HG03457 (cell line): ENCODE results near the gene MRPS25.
"Not testable (repeated sequence)": the region's sequence is repeated elsewhere in the genome, so short reads cannot be mapped to it uniquely, and the experiment has no call there.

ENCODE experiments used
- ATAC-seq: cut with Tn5 transposase; IDR thresholded peaks from one replicate; pipeline ENCODE4 v1.9.1; 2021; ENCODE audit warnings: moderate number of reproducible peaks; ENCODE audit not compliant: unreplicated experiment

The MRPS25 gene

DNA sequence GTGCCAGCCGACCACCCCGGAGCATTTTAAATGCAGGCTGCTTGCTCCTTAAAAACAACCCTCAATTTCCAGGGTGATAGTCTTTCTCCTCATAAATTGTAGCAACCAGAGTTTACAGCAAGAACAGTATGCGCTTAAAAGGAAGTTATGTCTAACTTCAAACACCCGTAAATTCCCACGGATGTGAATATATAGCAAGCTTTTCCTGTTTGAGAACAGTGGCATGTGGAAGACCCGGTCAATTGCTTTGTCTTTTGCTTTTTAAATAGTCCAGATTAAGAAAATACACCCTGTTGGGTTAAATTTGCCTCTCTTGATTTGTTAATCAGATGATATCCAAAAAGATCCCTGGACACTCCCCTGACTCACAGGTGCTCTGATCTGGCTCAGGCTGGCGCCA, 20.8 kb downstream of the MRPS25 start:
- no peak for ATAC-seq

DNA sequence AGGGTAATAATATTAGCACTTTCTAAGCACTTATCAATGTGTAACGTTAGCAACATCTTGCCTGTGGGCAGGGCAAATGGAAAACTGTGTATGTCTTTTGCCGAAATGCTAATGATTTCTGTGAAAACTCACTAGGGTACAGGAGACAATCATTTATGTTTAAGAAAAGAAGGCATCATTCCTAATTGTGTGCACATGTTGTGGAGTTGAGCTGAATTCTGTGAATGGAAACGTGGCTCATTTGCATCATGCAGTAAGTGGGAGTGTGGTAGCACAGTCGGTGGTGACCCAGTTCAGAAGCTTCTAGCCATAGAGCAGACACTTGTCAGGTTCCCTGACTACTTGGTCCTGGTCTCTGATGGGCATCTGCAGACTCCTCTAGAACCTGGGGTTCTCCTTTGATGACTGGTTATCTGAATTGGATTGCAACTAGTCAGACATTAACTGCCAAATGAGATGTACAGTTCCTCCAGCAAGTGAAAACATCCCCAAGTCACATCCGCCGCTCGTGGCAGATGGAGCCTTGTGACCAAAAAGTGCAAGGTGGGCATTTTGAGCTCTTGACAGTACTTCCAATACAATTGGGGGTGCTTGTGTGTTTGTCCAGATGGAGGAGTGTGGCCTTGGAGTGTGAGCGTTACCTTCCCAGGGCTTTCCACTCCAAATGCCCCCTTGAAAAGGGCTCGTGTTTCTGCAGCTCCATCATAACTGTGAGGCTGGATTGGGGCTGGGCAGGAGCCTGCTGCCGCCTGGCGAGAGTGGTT, 21.5 kb downstream of the MRPS25 start:
- ATAC-seq: no peak

GRCh38 chr3:15042936-15043335, 22.2 kb downstream of the MRPS25 start:
- ATAC-seq: no peak

DNA sequence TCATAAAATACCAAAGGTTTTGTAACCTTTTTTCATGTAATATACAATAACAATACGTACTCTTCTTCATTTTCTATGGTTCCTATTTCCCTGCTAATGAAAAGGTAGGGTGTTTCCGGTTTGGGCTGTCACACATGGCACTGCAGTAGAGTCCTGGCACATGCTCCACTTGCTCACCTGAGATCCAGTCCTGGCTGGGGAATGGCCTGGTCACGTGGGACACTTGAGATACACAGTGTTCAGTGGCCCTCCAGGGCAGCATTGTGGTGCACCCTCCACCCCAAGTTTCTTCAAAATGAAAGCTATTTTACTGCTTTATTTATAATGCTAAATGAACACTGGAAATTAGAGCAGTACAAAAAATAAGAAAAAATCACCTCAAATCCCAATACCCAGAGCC, 23.2 kb downstream of the MRPS25 start:
- no peak for ATAC-seq

DNA sequence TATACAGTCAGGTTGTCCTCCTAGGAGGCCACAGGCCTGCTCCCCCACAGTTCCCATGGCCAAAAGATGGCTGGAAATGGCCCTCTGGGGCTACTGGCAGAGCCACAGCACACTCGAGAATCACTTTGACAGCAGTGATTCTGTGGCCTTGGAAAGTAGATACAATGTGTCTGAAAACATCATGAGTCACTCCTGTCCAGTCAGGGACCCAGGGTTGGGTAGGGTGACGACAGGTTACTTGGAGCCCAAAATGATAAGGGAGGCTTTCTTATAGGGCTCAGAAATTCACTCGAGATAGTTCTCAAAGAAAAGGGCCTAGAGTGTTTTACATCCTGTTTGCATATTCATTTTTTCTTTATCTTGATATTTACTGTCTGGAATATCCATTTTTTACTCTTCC, 24.3 kb downstream of the MRPS25 start:
- ATAC-seq: no peak

GRCh38 chr3:15038306-15038705, 26.8 kb downstream of the MRPS25 start:
- ATAC-seq: no peak

GRCh38 chr3:15033103-15033502, 32.0 kb downstream of the MRPS25 start:
- ATAC-seq: no peak

DNA sequence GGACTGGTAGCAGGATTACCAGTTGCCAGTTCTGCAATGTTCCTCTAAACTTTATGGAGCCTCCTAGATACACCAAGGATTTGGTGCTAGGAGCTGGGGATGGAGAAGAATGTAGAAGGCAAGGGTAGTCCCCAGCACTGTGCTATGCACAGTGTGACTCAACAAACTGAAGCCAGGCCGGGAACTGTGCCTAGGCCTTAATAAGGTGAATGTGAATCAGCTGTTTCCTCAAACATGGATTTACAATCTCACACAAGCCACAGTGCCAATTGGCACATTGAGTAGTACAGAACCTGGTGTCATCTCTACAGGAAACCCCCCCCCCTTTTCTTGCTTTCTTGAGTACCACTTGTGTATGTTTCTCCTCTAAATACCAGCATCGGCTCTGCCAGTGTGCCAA, 32.5 kb downstream of the MRPS25 start:
- no peak for ATAC-seq

GRCh38 chr3:15029625-15030024, 35.5 kb downstream of the MRPS25 start:
- ATAC-seq: no peak

DNA sequence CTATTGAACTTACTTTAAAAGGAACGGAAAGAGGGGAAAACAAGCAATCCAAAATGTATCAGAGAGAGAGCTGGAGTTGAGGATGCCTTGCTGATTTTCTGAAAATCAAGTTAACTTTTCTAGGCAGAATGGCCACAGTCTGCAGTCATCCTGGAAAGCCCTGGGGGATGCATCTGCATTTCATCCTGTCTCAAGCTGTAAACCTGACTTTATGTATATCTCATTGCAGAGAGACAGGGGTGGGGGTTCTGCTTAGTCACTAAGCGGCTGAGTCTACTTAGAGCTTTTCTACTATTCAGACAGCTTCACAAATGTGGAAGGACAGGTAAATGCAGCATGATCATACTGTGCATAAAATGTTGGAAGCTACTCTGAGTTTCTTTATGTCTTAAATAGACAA, 41.4 kb downstream of the MRPS25 start:
- ATAC-seq: no peak

DNA sequence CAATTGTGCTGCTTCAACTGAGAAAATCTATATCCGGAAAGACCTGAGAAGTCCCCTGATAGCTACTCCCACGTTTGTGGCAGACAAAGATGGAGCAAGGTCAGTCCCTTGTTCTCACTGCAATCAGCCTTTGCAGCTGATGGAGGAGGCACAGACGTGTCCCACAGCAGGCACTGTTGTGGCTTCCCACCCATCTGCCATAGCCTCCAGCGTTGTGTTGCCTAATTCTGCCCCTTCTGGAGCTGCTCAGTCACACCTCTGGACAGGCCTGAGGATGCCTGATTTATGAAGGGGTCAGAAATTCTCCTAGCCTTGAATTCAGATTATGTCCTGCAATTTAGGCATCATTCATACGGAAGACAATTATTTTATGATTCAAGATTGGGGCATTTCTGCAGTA, 41.9 kb downstream of the MRPS25 start:
- no peak for ATAC-seq

DNA sequence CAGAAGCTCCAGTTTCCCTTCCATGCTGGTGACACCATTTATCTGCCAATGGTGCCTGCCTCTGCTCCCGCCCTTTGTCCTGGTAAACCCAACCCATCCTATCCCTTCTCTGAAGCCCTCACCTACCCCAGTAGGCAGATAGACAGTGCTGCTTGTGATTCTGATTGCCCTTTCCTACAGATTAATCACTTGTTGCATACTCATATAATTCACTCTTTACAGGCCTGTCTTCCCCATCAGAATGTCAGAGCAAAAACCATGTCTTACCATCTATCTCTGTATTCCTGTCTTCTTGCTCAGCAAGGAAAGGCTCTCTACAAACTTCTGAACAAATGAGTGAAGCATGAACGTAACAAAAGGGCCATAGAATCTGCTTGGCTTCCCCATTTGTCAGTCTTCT, 47.9 kb downstream of the MRPS25 start:
- ATAC-seq: no peak

DNA sequence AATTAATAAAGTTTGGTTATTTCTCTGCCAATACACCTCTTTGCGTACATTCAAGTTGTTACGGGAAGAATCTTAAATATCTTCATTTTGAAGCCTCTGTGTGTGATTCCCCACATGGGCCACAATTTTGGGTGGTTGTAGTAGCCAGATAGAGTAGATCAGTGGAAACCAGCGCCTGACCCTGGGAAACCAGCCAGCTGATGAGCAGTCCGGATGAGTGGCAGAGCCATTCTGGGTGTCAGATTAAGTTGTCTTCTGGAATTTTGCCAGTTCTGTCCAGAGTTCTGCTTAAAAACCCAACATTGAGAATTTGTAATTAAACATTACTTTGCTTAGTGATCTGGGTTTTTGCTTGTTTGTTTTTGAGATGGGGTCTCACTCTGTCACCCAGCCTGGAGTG, 49.7 kb downstream of the MRPS25 start:
- no peak for ATAC-seq

DNA sequence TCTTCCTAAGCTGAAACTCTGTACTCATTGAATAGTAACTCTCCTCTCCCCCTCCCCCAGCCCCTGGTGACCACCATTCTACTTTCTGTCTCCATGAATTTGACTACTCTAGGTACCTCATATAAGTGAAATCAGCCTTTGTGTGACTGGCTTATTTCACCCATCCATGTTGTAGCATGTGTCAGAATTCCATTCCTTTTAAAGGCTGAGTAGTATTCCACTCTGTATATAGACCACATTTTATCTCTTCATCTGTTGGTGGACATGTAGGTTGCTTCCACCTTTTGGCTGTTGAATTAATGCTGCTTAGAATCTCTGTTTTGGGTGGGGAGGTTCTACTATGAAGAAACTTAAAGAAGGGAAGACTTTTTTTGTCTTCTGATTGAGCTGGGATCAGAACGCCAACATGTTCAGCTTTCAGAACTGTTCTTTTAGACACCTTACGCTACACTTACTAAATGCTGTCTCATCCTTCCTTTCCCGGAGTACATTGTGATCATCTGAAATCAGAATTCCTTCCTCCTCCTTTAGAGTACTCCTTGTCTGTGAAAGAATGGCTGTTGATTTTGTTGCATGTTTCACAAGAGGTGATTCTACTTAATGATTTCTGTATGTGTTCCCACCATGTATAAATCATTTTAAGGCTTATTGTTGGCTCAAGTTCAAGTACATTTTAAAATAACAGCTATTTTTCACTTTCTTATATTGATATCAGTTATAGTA, 50.3 kb downstream of the MRPS25 start:
- no peak for ATAC-seq

- no peak for ATAC-seq
Measured at GRCh38 chr3:15011174-15011573, 53.9 kb downstream of the MRPS25 start.

GRCh38 chr3:15010664-15011063, 54.5 kb downstream of the MRPS25 start:
- ATAC-seq: no peak

- no peak for ATAC-seq
Measured at GRCh38 chr3:15009167-15009566, 55.9 kb downstream of the MRPS25 start.

DNA sequence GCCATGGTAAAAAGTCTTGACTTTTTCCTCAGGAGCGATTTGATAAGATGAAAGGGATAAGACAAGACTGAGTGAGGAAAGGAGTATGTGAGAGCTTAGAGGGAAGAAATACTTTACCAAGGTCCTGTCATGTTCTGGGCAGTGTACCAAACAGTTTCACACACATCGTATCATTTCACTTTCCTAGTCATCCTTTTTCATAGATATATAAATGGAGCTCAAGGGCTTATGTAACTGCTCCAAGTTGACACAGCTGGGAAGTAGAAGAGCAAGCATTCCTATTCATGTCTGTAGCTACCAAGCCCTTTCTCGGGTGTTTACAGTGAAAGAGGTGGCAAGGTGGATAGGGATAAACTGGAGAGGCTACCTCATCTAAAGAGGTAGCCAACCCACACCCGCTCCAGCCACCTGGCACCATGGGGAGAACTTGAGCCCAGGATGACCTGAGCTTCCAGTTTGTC, 57.4 kb downstream of the MRPS25 start:
- ATAC-seq: no peak

DNA sequence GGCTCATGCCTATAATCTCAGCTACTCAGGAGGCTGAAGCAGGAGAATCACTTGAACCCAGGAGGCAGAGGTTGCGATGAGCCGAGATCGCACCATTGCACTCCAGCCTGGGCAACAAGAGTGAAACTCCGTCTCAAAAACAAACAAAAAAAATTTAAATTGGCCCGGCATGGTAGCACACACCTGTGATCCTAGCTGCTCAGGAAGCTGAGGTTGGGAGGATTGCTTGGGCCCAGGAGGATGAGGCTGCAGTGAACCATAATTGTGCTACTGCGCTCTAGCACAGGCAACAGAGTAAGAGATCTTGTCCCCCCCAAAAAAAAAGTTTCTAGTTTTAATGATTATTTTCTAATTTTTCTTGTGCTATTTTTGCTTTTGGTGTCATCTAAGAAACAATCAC, 65.9 kb downstream of the MRPS25 start:
- ATAC-seq: not testable (repeated sequence)
